CD4-positive, alpha-beta T cell treated with Interleukin-15 for 4 hours (primary cell): ENCODE data around the gene TULP4.

Experiments
- DNase-seq: peaks from one replicate; pipeline ENCODE4 v3.0.0-alpha.2; 2020; ENCODE audit warnings: low spot score

The TULP4 gene

DNA sequence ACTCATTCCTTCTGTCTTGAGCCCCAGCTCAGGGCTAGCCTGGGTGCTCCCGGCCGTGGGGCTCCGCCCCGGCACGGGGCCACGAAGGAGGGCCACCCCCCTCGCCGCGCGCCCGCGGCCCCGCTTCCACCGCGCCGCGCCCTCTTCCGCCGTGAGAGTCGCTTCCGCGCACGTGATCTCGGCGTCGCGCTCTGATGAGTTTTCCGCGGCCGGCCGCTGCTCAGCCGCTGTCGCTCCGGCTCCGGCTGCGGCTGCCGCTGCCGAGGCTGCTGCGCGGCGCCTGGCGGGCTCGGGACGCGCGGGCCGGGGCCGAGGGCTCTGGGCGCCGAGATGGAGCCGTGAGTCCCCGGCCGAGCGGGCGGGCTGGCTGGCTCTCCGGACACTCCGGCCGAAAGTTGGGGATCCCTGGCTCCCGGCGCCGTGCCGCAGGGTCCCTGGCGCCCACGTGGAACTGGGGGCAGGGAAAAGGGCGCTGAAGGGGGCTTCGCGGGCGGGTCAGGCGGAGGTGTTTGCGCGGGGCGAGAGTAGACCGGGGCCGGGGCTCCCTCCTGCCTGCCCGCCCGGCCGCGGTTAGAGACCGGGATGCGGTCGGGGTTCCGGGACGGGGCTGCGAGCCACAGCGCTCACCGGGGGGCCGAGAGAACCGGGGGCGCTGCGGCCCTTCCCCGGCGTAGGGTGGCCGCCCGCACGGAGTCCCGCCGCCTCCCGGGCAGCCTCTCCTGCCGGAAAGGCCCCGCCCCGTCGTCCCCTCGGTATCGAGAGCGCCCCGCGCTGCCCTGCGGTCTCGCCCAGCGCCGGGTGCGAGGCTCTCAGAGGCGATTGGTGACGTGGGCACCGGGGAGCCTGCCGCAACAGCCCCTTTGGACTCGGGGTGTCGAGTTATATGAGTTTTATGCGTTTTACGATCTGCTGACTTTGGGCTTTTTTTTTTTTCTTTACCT, 247.9 kb downstream of the TULP4 start, which contains the start of gene TMEM181:
TMEM181 (plus strand) TSS at position 197 of the 941 bp plus-strand sequence; CDS start at position 331, 134 bp downstream.
- peak; percentile 86 for DNase-seq

DNA sequence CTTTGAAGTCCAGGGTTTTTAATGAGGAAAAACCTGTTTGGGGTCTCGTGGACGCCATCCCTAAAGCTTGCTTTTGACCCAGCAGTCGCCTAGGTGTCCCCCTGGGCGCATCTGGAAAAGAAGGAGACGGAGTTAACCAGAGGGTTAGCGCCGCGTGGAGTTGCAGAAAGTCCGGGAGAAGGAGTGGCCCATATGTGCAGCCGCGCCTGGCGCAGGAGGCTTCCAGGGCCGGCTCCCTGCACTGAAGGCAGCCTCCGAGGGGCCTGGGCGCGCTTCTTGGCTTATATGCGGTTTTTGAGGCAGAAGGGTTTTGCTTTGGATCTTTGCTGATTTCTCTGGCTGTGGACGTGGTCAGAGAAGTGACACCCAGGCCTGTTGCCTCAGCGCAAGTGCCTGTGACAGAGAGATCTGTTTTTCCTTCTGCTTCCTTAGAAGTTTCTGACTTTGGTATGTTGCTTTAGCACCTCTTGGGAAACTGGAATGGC, 248.6 kb downstream of the TULP4 start:
- DNase-seq, result no peak
